Gastrocnemius medialis (tissue), 4 donors: Measurements from ENCODE around the gene LYPD6B.

Experiments used
- POLR2A ChIP-seq, 2 donors: fragments of 450-650 bp; IDR thresholded peaks; one replicate each; pipeline ENCODE4 v1.6.1; 2017; ENCODE audit warnings: antibody characterized with exemption in 2 of 2, mild to moderate bottlenecking in 2 of 2, moderate library complexity in 2 of 2
- TF ChIP-seq, protein P1 (sequence below), 5 experiments: fragments of 450-650 bp in 3 of 5; fragments of 200-600 bp in 2 of 5; sonication (generic) in 2 of 5; IDR thresholded peaks in 4 of 5; conservative IDR thresholded peaks in 1 of 5; 1 replicate in 4 of 5; 2 replicates in 1 of 5; pipeline ENCODE4 v1.5.1; 2016 to 2019; ENCODE audit warnings: antibody characterized with exemption in 5 of 5, mild to moderate bottlenecking in 3 of 5, moderate library complexity in 3 of 5

DNA sequence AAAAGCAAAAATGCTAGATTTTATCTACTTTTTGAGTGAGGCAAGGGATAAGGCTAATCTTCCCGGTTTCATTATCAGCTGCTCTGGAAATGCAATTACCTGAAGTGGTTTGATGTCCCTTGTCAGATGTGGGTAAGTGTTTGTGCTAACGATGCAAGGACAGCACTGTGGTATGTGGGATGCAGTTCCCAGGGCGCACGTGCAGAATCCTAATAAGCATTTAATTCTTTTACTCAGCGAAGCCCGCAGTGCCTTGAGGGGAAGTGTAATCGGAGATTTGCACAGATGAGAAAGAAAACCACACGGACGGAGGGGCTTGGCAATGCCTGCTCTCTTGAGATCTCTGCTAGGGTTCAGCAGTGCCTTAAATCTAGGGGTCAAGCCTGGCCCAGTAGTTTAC is 183.4 kb downstream of the LYPD6B start:
- TF ChIP-seq, protein P1, sequence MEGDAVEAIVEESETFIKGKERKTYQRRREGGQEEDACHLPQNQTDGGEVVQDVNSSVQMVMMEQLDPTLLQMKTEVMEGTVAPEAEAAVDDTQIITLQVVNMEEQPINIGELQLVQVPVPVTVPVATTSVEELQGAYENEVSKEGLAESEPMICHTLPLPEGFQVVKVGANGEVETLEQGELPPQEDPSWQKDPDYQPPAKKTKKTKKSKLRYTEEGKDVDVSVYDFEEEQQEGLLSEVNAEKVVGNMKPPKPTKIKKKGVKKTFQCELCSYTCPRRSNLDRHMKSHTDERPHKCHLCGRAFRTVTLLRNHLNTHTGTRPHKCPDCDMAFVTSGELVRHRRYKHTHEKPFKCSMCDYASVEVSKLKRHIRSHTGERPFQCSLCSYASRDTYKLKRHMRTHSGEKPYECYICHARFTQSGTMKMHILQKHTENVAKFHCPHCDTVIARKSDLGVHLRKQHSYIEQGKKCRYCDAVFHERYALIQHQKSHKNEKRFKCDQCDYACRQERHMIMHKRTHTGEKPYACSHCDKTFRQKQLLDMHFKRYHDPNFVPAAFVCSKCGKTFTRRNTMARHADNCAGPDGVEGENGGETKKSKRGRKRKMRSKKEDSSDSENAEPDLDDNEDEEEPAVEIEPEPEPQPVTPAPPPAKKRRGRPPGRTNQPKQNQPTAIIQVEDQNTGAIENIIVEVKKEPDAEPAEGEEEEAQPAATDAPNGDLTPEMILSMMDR (IDR thresholded peaks at IDR 0.05 in 4 of 5, conservative IDR thresholded peaks at IDR 0.05 in 1 of 5): no peak
- no peak for TF ChIP-seq POLR2A (IDR thresholded peaks at IDR 0.05)
